GM12892 (cell line): ENCODE measurements around the gene PNPO.

Source experiments
- POLR2A ChIP-seq: IDR thresholded peaks from 2 replicates; pipeline ENCODE4 v1.6.1; 2011; ENCODE audit warnings: low read depth, low read length, control low read depth
- POLR2AphosphoS5 ChIP-seq: IDR thresholded peaks from 2 replicates; pipeline ENCODE4 v1.6.1; 2011; ENCODE audit warnings: low read depth, low read length, control low read depth

- no peak for TF ChIP-seq POLR2A
- no peak for TF ChIP-seq POLR2AphosphoS5
These were observed 36.1 kb upstream of the PNPO start for GRCh38 chr17:47905221-47905733.
